Neural progenitor cell (in vitro differentiated cells): ENCODE measurements around the gene MARCHF2.

Experiments used
- CTCF ChIP-seq: fragments of 200-600 bp; sonication (generic); IDR thresholded peaks from 2 replicates; pipeline ENCODE4 v1.5.1; 2017; ENCODE audit warnings: antibody characterized with exemption, mild to moderate bottlenecking
- EZH2 ChIP-seq: fragments of 200-600 bp; sonication (generic); IDR thresholded peaks from 2 replicates; pipeline ENCODE4 v1.6.1; 2017; ENCODE audit warnings: antibody characterized with exemption, mild to moderate bottlenecking, moderate library complexity

GRCh38 chr19:8452446-8453123 is 39.5 kb downstream of the MARCHF2 start:
- TF ChIP-seq EZH2: no peak
- no peak for TF ChIP-seq CTCF
